Activated CD4-positive, alpha-beta T cell treated with anti-CD3 and anti-CD28 coated beads for 1 hour (primary cell): ENCODE measurements around the gene PCLO.

ENCODE experiments used
- DNase-seq: peaks from one replicate; pipeline ENCODE4 v3.0.0-alpha.2; 2020

The PCLO gene, protein sequence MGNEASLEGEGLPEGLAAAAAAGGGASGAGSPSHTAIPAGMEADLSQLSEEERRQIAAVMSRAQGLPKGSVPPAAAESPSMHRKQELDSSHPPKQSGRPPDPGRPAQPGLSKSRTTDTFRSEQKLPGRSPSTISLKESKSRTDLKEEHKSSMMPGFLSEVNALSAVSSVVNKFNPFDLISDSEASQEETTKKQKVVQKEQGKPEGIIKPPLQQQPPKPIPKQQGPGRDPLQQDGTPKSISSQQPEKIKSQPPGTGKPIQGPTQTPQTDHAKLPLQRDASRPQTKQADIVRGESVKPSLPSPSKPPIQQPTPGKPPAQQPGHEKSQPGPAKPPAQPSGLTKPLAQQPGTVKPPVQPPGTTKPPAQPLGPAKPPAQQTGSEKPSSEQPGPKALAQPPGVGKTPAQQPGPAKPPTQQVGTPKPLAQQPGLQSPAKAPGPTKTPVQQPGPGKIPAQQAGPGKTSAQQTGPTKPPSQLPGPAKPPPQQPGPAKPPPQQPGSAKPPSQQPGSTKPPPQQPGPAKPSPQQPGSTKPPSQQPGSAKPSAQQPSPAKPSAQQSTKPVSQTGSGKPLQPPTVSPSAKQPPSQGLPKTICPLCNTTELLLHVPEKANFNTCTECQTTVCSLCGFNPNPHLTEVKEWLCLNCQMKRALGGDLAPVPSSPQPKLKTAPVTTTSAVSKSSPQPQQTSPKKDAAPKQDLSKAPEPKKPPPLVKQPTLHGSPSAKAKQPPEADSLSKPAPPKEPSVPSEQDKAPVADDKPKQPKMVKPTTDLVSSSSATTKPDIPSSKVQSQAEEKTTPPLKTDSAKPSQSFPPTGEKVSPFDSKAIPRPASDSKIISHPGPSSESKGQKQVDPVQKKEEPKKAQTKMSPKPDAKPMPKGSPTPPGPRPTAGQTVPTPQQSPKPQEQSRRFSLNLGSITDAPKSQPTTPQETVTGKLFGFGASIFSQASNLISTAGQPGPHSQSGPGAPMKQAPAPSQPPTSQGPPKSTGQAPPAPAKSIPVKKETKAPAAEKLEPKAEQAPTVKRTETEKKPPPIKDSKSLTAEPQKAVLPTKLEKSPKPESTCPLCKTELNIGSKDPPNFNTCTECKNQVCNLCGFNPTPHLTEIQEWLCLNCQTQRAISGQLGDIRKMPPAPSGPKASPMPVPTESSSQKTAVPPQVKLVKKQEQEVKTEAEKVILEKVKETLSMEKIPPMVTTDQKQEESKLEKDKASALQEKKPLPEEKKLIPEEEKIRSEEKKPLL (N-terminal part only)

GRCh38 chr7:83162402-83163256, at the start of gene PCLO:
Gene PCLO (minus strand): TSS chr7:83162884. CDS start chr7:83162592, 292 bp downstream.
- no peak for DNase-seq

GRCh38 chr7:83211685-83212084, 49.0 kb upstream of the PCLO start:
- DNase-seq = no peak

DNA sequence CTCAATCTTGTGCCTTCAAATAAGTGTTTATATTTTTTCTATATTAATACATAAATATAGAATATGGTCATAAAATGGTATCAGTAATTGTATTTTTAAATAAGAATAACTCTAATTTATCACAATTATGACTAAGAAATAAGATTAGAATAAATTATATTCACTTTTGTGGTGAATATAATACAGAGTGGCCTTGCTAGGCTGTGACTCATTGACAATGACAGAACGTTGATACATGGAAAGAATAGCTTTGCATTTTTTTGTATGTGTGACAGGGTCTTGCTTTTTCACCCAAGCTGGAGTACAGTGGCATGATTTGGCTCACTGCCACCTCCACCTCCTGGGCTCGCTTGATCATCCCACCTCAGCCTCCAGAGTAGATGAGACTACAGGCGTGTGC, 47.8 kb upstream of the PCLO start:
- DNase-seq = no peak

DNA sequence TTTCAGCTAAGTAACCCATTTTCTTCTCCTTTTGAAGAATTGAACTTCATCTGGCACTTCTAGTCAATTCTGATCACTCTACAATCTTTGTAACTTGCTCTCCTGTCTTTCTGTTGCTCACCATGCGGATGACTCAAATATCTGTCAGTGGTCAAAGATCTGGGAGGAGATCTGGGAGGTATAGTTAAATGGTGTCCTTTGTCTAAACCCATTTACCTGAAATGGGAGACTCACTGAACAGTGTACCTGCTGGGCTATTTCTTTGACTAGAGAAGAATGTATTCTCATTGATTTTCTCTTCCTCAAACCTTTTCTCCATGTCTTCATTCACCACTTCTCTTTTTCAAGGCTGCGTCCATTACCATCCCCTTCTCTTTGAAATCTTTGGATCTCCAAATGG, 42.0 kb upstream of the PCLO start:
- no peak for DNase-seq

DNA sequence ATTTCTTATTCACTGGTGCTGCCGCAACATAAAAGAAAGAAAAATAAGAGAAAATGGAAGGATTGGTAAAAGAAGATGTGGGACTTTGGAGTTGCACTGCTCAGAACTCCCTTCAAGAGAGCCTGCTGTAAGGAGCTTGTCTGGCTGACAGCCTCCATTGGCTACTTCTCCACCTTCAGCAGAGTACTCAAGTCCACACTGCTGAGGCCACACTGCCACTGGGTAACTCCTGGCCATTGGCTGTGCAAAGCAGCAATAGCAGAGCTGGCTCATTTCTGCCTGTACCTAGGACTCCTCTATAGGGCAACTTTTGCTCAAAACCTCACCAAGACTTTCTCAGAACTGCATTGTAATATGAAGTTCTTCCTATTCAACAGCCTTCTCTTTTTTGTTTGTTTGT, 38.7 kb upstream of the PCLO start:
- DNase-seq = no peak

- DNase-seq = no peak
These were observed 28.1 kb upstream of the PCLO start for GRCh38 chr7:83190659-83191389.

- no peak for DNase-seq
These were observed 16.1 kb upstream of the PCLO start for GRCh38 chr7:83178796-83179195.

DNA sequence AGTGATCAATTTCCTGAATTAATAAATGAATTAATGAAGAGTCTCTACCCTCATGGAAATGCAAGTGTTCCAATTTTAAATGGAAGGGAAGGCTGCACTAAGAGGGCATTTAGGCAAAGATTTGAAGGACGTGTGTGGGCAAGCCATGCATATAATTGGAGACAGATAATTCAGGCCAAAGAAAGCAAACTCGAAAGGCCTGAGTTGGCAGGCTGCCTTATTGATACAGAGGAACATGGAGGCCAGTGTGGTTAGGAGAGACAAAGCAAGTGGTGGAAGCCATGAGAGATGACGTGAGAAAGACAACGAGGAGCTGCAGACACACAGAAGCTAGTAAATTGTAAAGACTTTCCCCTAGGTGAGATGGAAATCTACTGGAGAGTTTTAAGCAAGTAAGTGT, 15.4 kb upstream of the PCLO start:
- no peak for DNase-seq

- no peak for DNase-seq
These were observed 11.0 kb upstream of the PCLO start for GRCh38 chr7:83173664-83174063.

- DNase-seq = no peak
These were observed 4.1 kb upstream of the PCLO start for GRCh38 chr7:83166781-83167180.

- DNase-seq = no peak
These were observed 734 bp downstream of the PCLO start for GRCh38 chr7:83161899-83162401.

- DNase-seq = no peak
These were observed 1.5 kb downstream of the PCLO start for GRCh38 chr7:83161186-83161585.

GRCh38 chr7:83159731-83160130, 3.0 kb downstream of the PCLO start:
- no peak for DNase-seq

DNA sequence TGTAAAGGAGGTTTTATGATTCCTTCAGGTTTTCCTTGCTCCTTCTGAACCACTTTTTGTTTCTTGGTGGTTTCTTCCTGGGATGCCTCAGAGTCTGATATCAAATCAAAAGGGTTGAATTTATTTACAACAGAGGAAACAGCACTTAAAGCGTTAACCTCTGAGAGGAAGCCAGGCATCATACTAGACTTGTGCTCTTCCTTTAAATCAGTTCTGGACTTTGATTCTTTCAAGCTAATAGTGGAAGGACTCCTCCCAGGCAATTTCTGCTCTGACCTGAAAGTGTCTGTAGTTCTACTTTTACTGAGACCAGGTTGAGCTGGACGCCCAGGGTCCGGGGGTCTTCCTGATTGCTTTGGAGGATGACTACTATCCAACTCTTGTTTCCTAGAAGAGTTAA, 6.7 kb downstream of the PCLO start:
- no peak for DNase-seq

DNA sequence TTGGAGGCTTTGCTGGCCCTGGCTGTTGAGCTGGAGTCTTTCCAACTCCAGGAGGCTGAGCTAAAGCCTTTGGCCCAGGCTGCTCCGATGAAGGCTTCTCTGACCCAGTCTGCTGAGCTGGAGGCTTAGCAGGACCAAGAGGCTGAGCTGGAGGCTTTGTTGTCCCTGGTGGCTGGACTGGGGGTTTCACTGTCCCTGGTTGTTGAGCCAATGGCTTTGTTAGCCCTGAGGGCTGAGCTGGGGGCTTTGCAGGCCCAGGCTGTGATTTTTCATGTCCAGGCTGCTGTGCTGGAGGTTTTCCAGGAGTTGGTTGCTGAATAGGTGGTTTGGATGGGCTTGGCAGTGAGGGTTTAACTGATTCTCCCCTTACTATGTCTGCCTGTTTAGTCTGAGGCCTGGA, 7.3 kb downstream of the PCLO start:
- no peak for DNase-seq

DNA sequence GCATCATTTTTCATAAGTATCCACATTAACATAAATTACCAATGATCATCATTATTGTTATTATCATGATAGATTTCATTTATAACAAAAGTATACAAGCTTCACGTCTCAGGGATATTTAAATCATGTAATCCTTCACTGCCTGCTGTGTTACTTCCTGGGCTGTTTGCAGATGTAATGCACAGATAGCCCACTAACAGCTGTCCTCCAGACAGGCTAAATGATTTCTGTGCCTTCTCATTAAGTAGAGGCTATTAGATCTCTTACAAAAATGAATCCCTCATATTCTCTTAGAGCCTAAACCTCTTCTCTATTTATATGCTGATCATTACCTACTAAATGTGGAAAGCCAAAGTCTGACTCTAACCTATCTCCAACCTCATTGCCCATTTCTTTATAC, 9.3 kb downstream of the PCLO start:
- DNase-seq = no peak

DNA sequence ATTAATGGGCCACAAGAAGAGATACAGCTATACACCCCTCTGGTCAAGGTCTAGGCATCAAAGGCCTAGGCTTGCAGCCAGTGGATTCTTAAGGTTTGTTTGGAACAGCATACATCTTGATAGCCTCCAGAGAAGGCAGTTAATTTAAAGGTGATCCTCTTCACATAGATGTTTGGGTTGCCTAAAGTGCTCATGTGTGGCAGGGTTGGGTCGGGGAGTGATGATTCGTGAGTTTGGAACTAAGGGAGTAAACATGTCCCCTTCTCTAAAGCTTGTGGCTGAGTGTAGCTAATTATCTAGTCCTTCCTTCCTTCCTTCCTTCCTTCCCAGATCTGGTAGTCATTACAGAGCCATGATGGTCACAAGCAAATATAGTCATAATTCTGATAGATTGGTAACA, 12.4 kb downstream of the PCLO start:
- DNase-seq = no peak

DNA sequence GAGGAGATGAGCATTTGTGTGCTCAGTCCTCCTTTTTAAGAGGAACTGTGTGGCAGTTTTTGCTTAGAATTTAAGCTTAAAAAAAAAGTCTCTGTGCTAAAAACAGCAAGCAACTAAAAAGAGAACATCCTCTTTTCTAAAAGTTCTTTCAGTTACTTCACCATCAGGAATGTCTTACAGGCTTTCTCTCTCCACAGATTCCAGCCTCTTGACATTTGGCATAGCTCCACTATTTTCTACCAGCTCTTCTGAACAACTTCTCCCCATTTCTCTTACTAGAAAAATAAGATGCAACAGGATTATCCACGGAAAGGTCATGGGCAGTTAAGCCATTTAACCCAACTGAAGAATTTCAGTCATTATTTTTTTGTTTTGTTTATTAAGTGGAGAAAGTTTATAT, 13.2 kb downstream of the PCLO start:
- DNase-seq = no peak

DNA sequence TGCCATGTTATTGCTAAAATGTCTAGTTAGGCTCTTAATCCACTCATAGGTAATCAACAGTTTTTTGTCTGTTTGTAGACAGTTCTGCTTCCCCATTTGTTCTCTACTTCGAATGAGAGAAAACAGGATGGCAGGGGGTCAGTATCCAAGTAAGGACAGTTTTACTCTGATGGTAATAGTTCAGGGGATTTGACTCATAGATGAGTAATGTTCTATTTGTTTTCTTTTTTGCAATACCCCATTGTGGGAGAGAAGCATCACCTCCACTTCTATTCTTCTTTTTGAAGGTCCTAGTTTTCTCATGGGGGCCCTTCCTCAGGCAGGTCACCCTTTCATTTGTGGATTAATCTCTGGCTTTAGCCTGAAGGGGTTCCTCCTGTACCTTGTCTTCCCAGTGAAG, 13.9 kb downstream of the PCLO start:
- no peak for DNase-seq

DNA sequence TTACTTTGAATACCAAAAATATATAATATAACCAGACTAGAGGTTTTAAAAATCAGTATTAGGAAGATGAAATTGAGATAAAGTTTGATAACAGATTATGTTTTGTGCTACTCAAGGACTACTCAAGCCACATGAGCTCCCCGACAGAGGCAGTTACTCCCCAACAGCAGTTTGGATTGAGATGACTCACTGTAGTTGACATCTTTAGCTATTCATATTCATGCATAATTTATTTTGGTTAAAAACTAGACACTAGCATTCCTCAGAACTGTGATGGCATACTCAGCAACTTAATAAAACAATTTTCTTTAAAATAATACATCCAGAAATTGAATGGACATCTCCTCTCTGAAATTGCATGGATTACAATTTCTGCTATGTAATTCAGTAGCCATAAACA, 19.6 kb downstream of the PCLO start:
- no peak for DNase-seq

GRCh38 chr7:83142365-83142764, 20.3 kb downstream of the PCLO start:
- DNase-seq = no peak

- DNase-seq = no peak
These were observed 20.8 kb downstream of the PCLO start for GRCh38 chr7:83141927-83142326.
